ENCODE data around the gene LPCAT2. TPM values are rescaled to one million over a fixed set of nuclear protein-coding genes. Genes with fewer than 3 reads are reported as not detected.

LPCAT2 gene
- total RNA-seq, 2 experiments from 2014 or later, result 0.37 to 0.59 TPM

- Mint-ChIP-seq H3K9me3 (ENCODE audit: low read depth) (peaks cover 2% of the 10 kb centered on the region), H3K4me3 (no peak overlapping the region), H3K36me3 (ENCODE audit: low read depth) (no peaks in the 10 kb centered on the region), H3K27ac (peak overlapping the region; percentile 62), H3K27me3 (peaks cover 18% of the 10 kb centered on the region), H3K4me1 (peaks cover 18% of the 10 kb centered on the region)
- ChIA-PET CTCF (interaction anchor here (0.7 to 3.7 kb wide), 6 partner anchors 8 to 281 kb away, joined by 3 to 18 read pairs (median 4); no protein-coding TSS in a partner anchor), POLR2A (interaction anchor here (0.6 to 0.7 kb wide), 2 partner anchors 102 to 1463 kb away, joined by 3 read pairs; no protein-coding TSS in a partner anchor)
- peak; percentile 58 for DNase-seq
- ATAC-seq, result peak; percentile 99
- intact Hi-C loops (cut with DNase I, micrococcal nuclease), result loop anchor here in 1 of 2 experiments (1.0 to 5.0 kb wide), 4 partner anchors 29 to 886 kb away; partner anchors contain the start of gene LPCAT2
Measured at GRCh38 chr16:55471448-55472097, 37.3 kb upstream of the LPCAT2 start.

DNA sequence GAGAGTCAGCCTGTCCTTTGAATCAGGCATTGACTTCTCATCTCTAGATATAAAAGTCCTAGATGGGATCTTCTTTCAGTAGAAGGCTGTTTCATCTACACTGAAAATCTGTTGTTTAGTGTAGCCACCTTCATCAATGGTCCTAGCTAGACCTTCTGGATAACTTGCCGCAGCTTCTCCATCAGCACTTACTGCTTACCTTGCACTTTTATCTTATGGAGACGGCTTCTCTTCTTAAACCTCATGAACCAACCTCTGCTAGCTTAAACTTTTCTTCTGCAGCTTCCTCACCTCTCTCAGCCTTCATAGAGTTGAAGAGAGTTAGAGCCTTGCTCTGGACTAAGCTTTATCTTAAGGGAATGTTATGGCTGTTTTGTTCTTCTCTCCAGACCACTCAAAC, 35.3 kb upstream of the LPCAT2 start:
- H3K9me3 Mint-ChIP-seq (ENCODE audit: low read depth), result peaks cover 2% of the 10 kb centered on the region
- ChIA-PET CTCF (interaction anchor here (2.1 kb wide), 1 partner anchor 9 kb away, joined by 11 read pairs; no protein-coding TSS in a partner anchor), POLR2A (no interaction called here)
- intact Hi-C loops (cut with DNase I, micrococcal nuclease), result loop anchor here in 1 of 2 experiments (5.0 kb wide), 1 partner anchor 884 kb away; no protein-coding TSS in a partner anchor
- H3K4me1 Mint-ChIP-seq, result peaks cover 18% of the 10 kb centered on the region
- H3K36me3 Mint-ChIP-seq (ENCODE audit: low read depth), result no peaks in the 10 kb centered on the region
- no peak overlapping the region for H3K4me3 Mint-ChIP-seq
- no peak overlapping the region for H3K27ac Mint-ChIP-seq
- ATAC-seq (no peak), DNase-seq (no peak)
- peaks cover 32% of the 10 kb centered on the region for H3K27me3 Mint-ChIP-seq

DNA sequence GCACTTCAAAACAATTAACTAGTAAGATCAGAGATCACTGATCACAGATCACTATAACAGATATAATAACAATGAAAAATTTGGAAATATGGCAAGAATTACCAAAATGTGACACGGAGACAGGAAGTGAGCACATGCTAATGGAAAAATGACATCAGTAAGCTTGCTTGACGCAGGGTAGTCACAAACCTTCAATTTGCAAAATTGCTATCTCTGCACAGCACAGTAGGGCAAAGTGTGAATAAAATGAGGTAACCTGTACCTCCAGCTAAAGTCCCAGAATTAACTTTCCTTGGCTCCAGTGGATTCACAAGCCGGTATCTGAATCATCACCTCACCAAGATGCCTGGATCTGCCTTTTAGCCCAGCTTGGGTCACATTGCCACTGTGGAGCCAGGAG, 34.1 kb upstream of the LPCAT2 start:
- H3K4me3 Mint-ChIP-seq, result no peak overlapping the region
- ChIA-PET CTCF (interaction anchor here (0.8 kb wide), 1 partner anchor 10 kb away, joined by 3 read pairs; no protein-coding TSS in a partner anchor), POLR2A (no interaction called here)
- peaks cover 35% of the 10 kb centered on the region for H3K27me3 Mint-ChIP-seq
- no peaks in the 10 kb centered on the region for H3K36me3 Mint-ChIP-seq (ENCODE audit: low read depth)
- H3K4me1 Mint-ChIP-seq, result peaks cover 19% of the 10 kb centered on the region
- no peak for DNase-seq
- ATAC-seq, result no peak
- intact Hi-C loops (cut with DNase I, micrococcal nuclease), result loop anchor here in 1 of 2 experiments (5.0 kb wide), 1 partner anchor 882 kb away; no protein-coding TSS in a partner anchor
- peaks cover 2% of the 10 kb centered on the region for H3K9me3 Mint-ChIP-seq (ENCODE audit: low read depth)
- no peak overlapping the region for H3K27ac Mint-ChIP-seq

- ChIA-PET POLR2A (no interaction called here), CTCF (no interaction called here)
- H3K9me3 Mint-ChIP-seq (ENCODE audit: low read depth), result peaks cover 2% of the 10 kb centered on the region
- peaks cover 19% of the 10 kb centered on the region for H3K4me1 Mint-ChIP-seq
- no peak for DNase-seq
- no peaks in the 10 kb centered on the region for H3K36me3 Mint-ChIP-seq (ENCODE audit: low read depth)
- peaks cover 44% of the 10 kb centered on the region for H3K27me3 Mint-ChIP-seq
- no peak overlapping the region for H3K27ac Mint-ChIP-seq
- H3K4me3 Mint-ChIP-seq, result no peak overlapping the region
- intact Hi-C loops (cut with DNase I, micrococcal nuclease), result no loop called here
- ATAC-seq, result no peak
Measured at GRCh38 chr16:55475919-55476318, 33.0 kb upstream of the LPCAT2 start.

- intact Hi-C loops (cut with DNase I, micrococcal nuclease), result no loop called here
- DNase-seq, result no peak
- ChIA-PET CTCF (interaction anchor here (0.8 to 1.5 kb wide), 2 partner anchors 12 to 58 kb away, joined by 3 to 4 read pairs; no protein-coding TSS in a partner anchor), POLR2A (no interaction called here)
- no peak for ATAC-seq
- H3K9me3 Mint-ChIP-seq (ENCODE audit: low read depth), result no peaks in the 10 kb centered on the region
- peaks cover 46% of the 10 kb centered on the region for H3K27me3 Mint-ChIP-seq
- H3K4me1 Mint-ChIP-seq, result peaks cover 10% of the 10 kb centered on the region
- no peaks in the 10 kb centered on the region for H3K36me3 Mint-ChIP-seq (ENCODE audit: low read depth)
- no peak overlapping the region for H3K27ac Mint-ChIP-seq
- no peak overlapping the region for H3K4me3 Mint-ChIP-seq
Measured at GRCh38 chr16:55476625-55477533, 32.0 kb upstream of the LPCAT2 start.

DNA sequence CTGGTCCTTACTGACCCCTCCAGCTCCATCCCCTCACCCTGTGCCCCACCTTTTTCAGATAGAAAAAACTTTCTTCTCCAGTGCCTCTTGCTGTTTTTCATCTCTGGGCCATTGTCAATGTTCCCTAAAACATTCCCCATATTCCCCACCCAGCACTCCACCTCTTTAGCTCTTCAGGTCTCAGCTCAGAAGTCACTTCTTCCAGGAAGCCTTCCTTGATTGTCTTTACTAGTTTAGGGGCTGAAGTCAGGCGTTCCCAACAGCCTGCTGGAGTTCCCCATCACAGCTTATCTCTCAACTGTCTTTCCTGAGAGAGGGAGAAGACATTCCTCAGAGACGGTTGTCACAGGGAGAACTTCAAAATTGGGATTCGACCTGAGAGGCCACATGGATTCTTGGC, 31.1 kb upstream of the LPCAT2 start:
- peaks cover 5% of the 10 kb centered on the region for H3K4me1 Mint-ChIP-seq
- H3K36me3 Mint-ChIP-seq (ENCODE audit: low read depth), result no peaks in the 10 kb centered on the region
- H3K4me3 Mint-ChIP-seq, result no peak overlapping the region
- H3K27me3 Mint-ChIP-seq, result peaks cover 46% of the 10 kb centered on the region
- intact Hi-C loops (cut with DNase I, micrococcal nuclease), result no loop called here
- ChIA-PET CTCF (interaction anchor here (0.8 to 1.5 kb wide), 2 partner anchors 13 to 57 kb away, joined by 3 to 4 read pairs; no protein-coding TSS in a partner anchor), POLR2A (no interaction called here)
- no peaks in the 10 kb centered on the region for H3K9me3 Mint-ChIP-seq (ENCODE audit: low read depth)
- no peak overlapping the region for H3K27ac Mint-ChIP-seq
- DNase-seq, result no peak
- ATAC-seq, result no peak

DNA sequence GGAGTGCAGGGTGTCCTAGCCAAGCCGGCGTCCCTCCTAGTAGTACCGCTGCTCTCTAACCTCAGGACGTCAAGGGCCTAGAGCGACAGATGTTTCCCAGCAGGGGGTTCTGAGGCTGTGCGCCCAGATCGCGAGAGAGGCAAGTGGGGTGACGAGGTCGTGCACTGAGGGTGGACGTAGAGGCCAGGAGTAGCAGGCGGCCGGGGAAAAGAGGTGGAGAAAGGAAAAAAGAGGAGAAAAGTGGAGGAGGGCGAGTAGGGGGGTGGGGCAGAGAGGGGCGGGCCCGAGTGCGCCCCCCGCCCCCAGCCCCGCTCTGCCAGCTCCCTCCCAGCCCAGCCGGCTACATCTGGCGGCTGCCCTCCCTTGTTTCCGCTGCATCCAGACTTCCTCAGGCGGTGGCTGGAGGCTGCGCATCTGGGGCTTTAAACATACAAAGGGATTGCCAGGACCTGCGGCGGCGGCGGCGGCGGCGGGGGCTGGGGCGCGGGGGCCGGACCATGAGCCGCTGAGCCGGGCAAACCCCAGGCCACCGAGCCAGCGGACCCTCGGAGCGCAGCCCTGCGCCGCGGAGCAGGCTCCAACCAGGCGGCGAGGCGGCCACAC, 29.9 kb upstream of the LPCAT2 start, which contains the start of gene MMP2:
MMP2 (plus strand) TSS at position 372 of the 603 bp plus-strand sequence. CDS start 282 bp downstream, outside the sequence.
- intact Hi-C loops (cut with DNase I, micrococcal nuclease), result no loop called here
- ChIA-PET CTCF (no interaction called here), POLR2A (no interaction called here)
- Mint-ChIP-seq H3K27ac (no peak within 1 kb of the TSS), H3K4me1 (peaks cover 2% of the 10 kb centered on the region), H3K36me3 (ENCODE audit: low read depth) (no peaks in the 10 kb centered on the region), H3K9me3 (ENCODE audit: low read depth) (no peaks in the 10 kb centered on the region), H3K4me3 (no peak within 1 kb of the TSS), H3K27me3 (peaks cover 44% of the 10 kb centered on the region)
- DNase-seq (no peak), ATAC-seq (no peak)

DNA sequence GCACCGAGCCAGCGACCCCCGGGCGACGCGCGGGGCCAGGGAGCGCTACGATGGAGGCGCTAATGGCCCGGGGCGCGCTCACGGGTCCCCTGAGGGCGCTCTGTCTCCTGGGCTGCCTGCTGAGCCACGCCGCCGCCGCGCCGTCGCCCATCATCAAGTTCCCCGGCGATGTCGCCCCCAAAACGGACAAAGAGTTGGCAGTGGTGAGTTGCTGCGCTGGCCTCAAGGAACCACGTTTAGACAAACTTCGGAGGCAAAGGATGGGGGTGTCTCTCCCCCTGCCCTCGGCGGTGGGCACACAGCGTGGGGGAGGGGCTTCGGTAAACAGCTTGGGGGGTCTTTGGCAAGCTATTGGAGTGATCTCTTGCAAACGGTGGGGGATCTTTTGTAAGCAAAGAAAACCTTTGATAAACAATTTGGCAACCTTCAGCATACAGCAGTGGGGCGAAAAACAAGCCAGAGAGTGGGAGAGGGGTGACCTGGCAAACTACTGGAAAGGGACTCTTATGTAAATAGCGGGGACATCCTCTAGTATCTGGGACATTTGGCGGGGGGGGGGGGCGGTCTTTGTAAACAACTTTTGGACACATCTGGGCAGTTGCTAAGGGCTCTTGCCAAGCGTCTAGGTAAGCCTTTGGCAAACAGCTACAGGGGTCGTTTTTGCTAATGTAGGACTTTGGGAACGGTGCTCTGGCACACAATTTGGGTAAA, 29.3 kb upstream of the LPCAT2 start:
- POLR2A ChIA-PET, result no interaction called here
- intact Hi-C loops (cut with DNase I, micrococcal nuclease), result no loop called here

DNA sequence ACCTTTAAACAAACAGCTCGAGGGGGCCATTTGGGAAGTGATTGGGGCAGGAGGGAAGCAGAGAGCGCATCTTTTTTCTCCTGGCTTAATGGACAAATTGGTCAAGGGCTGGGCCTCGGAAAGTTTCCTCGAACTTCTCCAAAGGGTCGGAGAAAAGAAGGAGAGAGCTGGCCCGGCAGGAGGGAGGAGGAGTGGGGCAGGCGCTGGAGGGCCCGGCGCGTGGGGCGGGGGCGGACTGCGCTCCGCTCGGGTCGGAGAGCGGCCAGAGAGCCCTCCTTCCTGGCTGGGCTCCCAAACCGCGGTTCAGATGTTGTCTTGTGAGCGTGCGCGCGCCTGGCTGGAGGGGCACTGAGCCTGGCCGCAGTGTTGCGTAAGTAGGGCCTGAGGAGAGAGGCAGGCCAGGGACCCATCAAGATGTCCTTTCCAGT, 28.6 kb upstream of the LPCAT2 start:
- Mint-ChIP-seq H3K4me3 (no peak overlapping the region), H3K9me3 (ENCODE audit: low read depth) (no peaks in the 10 kb centered on the region), H3K36me3 (ENCODE audit: low read depth) (no peaks in the 10 kb centered on the region), H3K27ac (no peak overlapping the region), H3K27me3 (peaks cover 43% of the 10 kb centered on the region), H3K4me1 (peaks cover 2% of the 10 kb centered on the region)
- intact Hi-C loops (cut with DNase I, micrococcal nuclease), result no loop called here
- no peak for ATAC-seq
- ChIA-PET POLR2A (no interaction called here), CTCF (interaction anchor here (0.7 kb wide), 1 partner anchor 10 kb away, joined by 3 read pairs; no protein-coding TSS in a partner anchor)
- no peak for DNase-seq

More for the DNA sequence above, 29.3 kb upstream of the LPCAT2 start:
- CTCF ChIA-PET, result interaction anchor here (0.7 kb wide), 1 partner anchor 10 kb away, joined by 3 read pairs; no protein-coding TSS in a partner anchor
- DNase-seq (no peak), ATAC-seq (no peak)
- peaks cover 41% of the 10 kb centered on the region for H3K27me3 Mint-ChIP-seq
- no peaks in the 10 kb centered on the region for H3K9me3 Mint-ChIP-seq (ENCODE audit: low read depth)
- H3K27ac Mint-ChIP-seq, result no peak overlapping the region
- no peak overlapping the region for H3K4me3 Mint-ChIP-seq
- no peaks in the 10 kb centered on the region for H3K36me3 Mint-ChIP-seq (ENCODE audit: low read depth)
- peaks cover 2% of the 10 kb centered on the region for H3K4me1 Mint-ChIP-seq

DNA sequence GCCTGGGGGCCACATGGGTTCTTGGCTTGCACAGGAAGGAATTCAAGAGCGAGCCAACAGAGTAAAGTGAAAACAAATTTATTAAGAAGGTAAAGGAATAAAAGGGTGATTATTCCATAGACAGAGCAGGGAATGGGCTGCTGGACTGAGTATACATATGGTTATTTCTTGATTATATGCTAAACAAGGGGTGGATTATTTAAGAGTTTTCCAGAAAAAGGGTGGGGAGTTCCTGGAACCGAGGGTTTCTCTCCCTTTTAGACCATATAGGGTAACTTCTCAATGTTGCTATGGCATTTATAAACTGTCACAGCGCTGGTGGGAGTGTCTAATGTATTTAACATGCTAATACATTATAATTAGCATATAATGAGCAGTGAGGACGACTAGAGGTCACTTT, 27.8 kb upstream of the LPCAT2 start:
- no peak for DNase-seq
- ChIA-PET CTCF (no interaction called here), POLR2A (no interaction called here)
- H3K4me3 Mint-ChIP-seq, result no peak overlapping the region
- H3K4me1 Mint-ChIP-seq, result peaks cover 2% of the 10 kb centered on the region
- H3K9me3 Mint-ChIP-seq (ENCODE audit: low read depth), result no peaks in the 10 kb centered on the region
- H3K27ac Mint-ChIP-seq, result no peak overlapping the region
- no peaks in the 10 kb centered on the region for H3K36me3 Mint-ChIP-seq (ENCODE audit: low read depth)
- intact Hi-C loops (cut with DNase I, micrococcal nuclease), result no loop called here
- ATAC-seq, result no peak
- peaks cover 41% of the 10 kb centered on the region for H3K27me3 Mint-ChIP-seq

GRCh38 chr16:55482056-55482455, 26.8 kb upstream of the LPCAT2 start:
- no peak for ATAC-seq
- Mint-ChIP-seq H3K36me3 (ENCODE audit: low read depth) (no peaks in the 10 kb centered on the region), H3K4me3 (no peak overlapping the region), H3K9me3 (ENCODE audit: low read depth) (no peaks in the 10 kb centered on the region), H3K27ac (no peak overlapping the region), H3K27me3 (peaks cover 35% of the 10 kb centered on the region), H3K4me1 (peaks cover 2% of the 10 kb centered on the region)
- no peak for DNase-seq
- POLR2A ChIA-PET, result no interaction called here
- CTCF ChIA-PET, result no interaction called here
- intact Hi-C loops (cut with DNase I, micrococcal nuclease), result no loop called here
